Thymus (tissue), 11 donors: ENCODE data around the gene KRTAP10-6. TPM values are rescaled to one million over a fixed set of nuclear protein-coding genes. Genes with fewer than 3 reads are reported as not detected.
"Not testable (repeated sequence)": the region's sequence is repeated elsewhere in the genome, so short reads cannot be mapped to it uniquely, and the experiment has no call there.

Experiments
- DNase-seq, 9 donors: peaks; one replicate each; pipeline ENCODE4 v3.0.0-alpha.2; 2013; ENCODE audit warnings: low spot score in 9 of 9, low read depth in 6 of 9, missing footprints in 1 of 9
- H3K27ac ChIP-seq, 2 donors: one replicate each; pipeline ENCODE4 v1.5.1; 2013; ENCODE audit warnings: control low read depth in 1 of 2, low read depth in 1 of 2, low read length in 1 of 2, mild to moderate bottlenecking in 1 of 2, moderate library complexity in 1 of 2
- H3K27me3 ChIP-seq, 2 donors: one replicate each; pipeline ENCODE4 v1.5.1; 2013; ENCODE audit warnings: low read length in 1 of 2; ENCODE audit not compliant: control insufficient read depth in 2 of 2, insufficient read depth in 1 of 2
- H3K36me3 ChIP-seq, 2 donors: one replicate each; pipeline ENCODE4 v1.5.1; 2013; ENCODE audit warnings: low read length in 1 of 2, mild to moderate bottlenecking in 1 of 2, moderate library complexity in 1 of 2; ENCODE audit not compliant: control insufficient read depth in 2 of 2, insufficient read depth in 2 of 2
- H3K4me1 ChIP-seq, 2 donors: one replicate each; pipeline ENCODE4 v1.5.1; 2013; ENCODE audit warnings: low read length in 2 of 2; ENCODE audit not compliant: control insufficient read depth in 2 of 2, insufficient read depth in 2 of 2
- H3K4me3 ChIP-seq, 2 donors: one replicate each; pipeline ENCODE4 v1.5.1; 2013; ENCODE audit warnings: low read length in 2 of 2, control low read depth in 1 of 2, mild to moderate bottlenecking in 1 of 2
- H3K9me3 ChIP-seq, 2 donors: one replicate each; pipeline ENCODE4 v1.5.1; 2013; ENCODE audit warnings: low read length in 1 of 2, mild to moderate bottlenecking in 1 of 2; ENCODE audit not compliant: control insufficient read depth in 2 of 2, insufficient read depth in 1 of 2
- WGBS: extraction: QIAGEN DNeasy Blood & Tissue Kit; methylation state at CpG from one replicate; pipeline ENCODE4 v1.1.7; 2013; 5-methylcytosine and 5-hydroxymethylcytosine counted together
- polyA plus RNA-seq: library from polyadenylated mRNA; stranded (reverse); fragments of 200-250 nt; gene quantifications from one replicate; pipeline ENCODE4 v1.2.3, GENCODE V29; 2013
- total RNA-seq: library from RNA; stranded (reverse); fragments of 120-200 nt; gene quantifications from one replicate; pipeline ENCODE4 v1.2.4, GENCODE V29; 2013
- donor health status: healthy.

The KRTAP10-6 gene
- total and polyA plus RNA-seq, 2 donors, result not detected

DNA sequence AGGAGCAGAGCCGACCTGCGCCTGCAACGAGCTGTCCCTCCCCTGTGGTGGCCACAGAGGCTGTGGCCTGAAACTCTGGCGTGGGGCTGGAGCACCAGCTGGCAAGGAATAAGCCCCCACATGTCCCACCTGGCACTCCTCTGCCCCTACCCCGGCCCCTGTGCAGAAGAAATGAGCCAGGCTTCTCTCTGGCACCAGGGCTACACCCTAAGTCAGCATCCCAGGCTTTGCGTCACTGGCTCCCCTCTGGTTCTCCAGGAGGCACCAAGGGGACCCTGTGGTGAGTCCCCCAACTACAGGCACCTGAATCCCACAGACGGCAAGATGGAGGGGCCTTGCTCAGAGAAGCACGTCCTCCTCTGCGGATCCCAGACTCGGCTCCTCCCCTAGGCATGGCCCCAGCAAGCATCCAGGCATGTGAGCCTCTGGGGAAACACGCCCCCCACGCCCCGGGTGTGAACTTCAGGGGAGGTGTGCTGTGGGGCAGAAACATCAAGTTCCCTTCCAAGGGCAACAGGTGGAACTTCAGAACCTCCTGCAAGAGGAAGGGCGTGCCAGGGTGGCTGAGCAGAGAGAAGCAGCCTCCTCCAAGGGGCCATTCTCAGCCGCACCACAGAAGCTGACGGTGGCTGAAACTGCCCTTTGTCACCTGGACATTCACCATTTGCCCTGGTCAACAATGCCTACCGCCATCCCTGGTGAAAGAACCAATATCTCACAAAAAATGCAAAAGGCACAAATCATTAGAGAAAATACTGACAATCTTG is 11.0 kb upstream of the KRTAP10-6 start:
- Histone ChIP-seq H3K9me3 (peaks cover 0 to 2% of the 10 kb centered on the region in 2 donors), H3K4me1 (no peaks in the 10 kb centered on the region), H3K27me3 (no peaks in the 10 kb centered on the region), H3K4me3 (no peak overlapping the region), H3K36me3 (no peaks in the 10 kb centered on the region), H3K27ac (no peak overlapping the region)
- no peak for DNase-seq
- WGBS, result 72% methylated on average over 17 of the region's 17 CpGs

DNA sequence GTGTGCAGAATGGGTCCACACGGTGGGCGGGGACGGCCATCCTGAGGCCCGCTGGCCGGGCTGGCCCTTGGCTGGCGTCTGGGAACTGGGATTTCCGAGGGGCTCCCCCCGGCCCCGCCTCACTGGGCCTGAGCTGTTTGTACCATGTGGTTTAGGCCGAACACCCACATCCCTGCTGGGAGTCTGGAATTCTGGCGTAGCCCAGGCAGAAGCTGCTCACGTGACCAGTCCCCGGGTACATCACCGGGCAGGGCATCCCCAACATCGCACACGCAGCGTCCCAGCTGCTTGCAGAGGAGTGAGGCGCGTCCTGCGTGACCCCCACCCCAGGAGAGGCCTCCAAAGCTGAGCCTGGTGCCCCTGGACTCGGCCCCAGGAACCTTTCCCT is 10.2 kb upstream of the KRTAP10-6 start:
- H3K4me1 ChIP-seq, result no peaks in the 10 kb centered on the region
- no peak for DNase-seq
- 88% methylated on average over 21 of the region's 21 CpGs for WGBS
- no peak overlapping the region for H3K4me3 ChIP-seq
- no peaks in the 10 kb centered on the region for H3K27me3 ChIP-seq
- H3K9me3 ChIP-seq, result peaks cover 0 to 2% of the 10 kb centered on the region in 2 donors
- no peaks in the 10 kb centered on the region for H3K36me3 ChIP-seq
- H3K27ac ChIP-seq, result no peak overlapping the region

DNA sequence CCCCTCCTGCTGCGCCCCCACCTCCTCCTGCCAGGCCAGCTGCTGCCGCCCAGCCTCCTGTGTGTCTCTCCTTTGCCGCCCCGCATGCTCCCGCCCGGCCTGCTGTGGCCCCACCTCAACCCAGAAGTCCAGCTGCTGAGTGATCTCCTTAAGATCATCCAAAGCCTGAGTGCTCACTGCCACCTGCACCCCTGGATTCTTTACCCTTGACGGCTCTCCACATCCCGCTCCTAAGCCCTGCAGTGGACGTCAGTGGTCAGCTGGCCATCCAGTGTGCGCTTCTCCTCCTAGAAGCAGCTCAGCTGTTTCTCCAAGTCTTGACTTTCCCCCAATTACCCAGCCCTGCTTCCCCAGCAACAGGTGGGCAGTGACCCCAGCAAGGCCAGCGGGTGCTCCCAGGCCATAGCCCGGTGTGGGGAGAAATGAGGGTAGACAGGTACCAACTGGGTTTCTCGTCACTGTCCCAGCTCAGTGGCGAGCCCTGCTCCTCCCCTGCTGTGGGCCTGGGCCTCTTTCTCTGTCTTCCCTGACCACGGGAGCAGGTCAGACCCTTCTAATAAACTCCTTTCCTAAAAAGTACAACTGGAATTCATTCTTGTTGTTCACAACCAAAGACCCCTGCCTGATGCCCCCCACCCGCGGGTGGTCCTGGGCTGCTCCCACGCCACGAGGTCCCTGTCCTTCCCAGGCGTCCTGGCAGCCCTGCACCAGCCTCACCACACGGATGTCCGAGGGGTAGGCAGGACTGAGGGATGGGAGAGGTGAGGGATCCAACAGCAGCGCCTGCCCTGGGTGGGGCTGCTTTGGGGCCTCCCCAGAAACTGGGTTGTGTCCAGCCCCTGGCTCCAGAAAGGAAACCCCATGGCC is 9.5 kb upstream of the KRTAP10-6 start:
- Histone ChIP-seq H3K4me3 (no peak overlapping the region), H3K9me3 (peaks cover 0 to 2% of the 10 kb centered on the region in 2 donors), H3K27me3 (no peaks in the 10 kb centered on the region), H3K36me3 (no peaks in the 10 kb centered on the region), H3K27ac (no peak overlapping the region), H3K4me1 (no peaks in the 10 kb centered on the region)
- no peak for DNase-seq
- WGBS, result 85% methylated on average over 23 of the region's 23 CpGs

DNA sequence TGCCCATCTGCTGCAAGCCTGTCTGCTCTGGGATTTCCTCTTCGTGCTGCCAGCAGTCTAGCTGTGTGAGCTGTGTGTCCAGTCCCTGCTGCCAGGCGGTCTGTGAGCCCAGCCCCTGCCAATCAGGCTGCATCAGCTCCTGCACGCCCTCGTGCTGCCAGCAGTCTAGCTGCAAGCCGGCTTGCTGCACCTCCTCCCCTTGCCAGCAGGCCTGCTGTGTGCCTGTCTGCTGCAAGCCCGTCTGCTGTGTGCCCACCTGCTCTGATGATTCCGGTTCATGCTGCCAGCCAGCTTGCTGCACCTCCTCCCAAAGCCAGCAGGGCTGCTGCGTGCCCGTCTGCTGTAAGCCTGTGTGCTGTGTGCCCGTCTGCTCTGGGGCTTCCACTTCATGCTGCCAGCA is 8.8 kb upstream of the KRTAP10-6 start:
- not testable (repeated sequence) for H3K27ac ChIP-seq, H3K4me1 ChIP-seq, DNase-seq, H3K9me3 ChIP-seq, H3K4me3 ChIP-seq, H3K27me3 ChIP-seq, H3K36me3 ChIP-seq
- whole genome bisulfite sequencing, result 82% methylated on average over 10 of the region's 10 CpGs

DNA sequence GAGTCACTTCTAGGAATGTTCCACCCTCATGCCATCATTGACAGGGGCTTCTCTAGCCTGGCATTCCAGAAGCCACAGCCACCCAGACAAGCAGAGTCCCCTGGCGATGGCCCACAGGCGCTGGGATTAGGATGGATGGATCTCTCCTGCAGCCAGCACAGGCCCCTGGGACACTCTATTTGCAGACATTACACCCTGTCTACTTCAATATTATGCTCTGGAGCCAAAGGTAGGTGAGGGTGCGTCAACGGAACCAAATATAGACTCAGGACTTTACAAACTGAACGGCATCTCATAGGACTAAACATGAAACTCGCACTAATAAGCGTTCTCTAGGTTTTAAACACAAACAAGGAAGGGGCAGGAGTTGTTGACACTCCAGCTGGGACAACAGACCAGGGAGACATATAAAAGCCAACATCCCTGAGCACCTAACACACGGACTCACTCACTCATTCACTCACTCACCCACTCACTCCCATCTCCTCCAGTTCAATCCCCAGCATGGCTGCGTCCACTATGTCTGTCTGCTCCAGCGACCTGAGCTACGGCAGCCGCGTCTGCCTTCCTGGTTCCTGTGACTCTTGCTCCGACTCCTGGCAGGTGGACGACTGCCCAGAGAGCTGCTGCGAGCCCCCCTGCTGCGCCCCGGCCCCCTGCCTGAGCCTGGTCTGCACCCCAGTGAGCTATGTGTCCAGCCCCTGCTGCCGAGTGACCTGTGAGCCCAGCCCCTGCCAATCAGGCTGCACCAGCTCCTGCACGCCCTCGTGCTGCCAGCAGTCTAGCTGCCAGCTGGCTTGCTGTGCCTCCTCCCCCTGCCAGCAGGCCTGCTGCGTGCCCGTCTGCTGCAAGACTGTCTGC is 8.0 kb upstream of the KRTAP10-6 start, which contains the start of gene KRTAP10-7:
Gene KRTAP10-7, plus strand, starts transcription at position 480 of the 861 bp plus-strand sequence. Its CDS starts 25 bp downstream, at position 505.
- H3K27ac ChIP-seq, H3K27me3 ChIP-seq, H3K9me3 ChIP-seq, DNase-seq, H3K4me3 ChIP-seq, H3K36me3 ChIP-seq, H3K4me1 ChIP-seq: not testable (repeated sequence)
- WGBS, result 86% methylated on average over 23 of the region's 23 CpGs

DNA sequence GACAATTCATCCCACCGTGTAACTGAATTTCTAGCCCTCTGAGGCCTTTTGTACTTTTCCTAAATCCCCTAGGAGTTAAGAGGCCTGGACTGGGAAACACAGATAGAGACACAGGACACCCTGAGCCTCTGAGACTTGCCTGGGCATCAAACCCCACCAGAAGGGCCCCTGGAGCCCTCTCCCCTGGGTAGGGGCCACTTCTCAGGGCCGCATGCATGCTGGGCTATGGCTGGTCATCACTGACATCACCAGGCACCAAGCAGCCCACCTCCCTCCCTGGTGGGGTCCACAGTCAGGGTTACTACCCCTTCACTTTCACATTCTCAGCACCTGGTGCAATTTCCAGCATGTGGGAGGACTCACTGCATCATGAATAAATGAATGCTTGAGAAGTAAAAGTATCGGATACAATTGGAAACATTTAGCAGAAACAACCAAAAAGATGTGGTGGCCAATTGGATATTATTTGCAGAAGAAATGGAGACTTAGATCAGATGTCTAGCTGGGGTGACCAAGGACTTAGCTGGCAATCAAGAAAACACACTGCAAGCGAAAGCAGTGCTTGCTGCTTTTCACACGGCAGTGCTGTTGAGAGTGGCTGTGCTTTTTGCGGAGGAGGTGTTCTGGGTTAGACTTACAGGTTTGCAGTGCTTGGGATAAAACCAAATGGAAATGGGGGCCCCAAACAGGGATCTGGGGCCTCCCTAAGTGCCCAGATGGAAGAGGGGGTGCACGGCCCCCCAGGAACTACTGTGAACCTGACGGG is 7.1 kb upstream of the KRTAP10-6 start:
- no peaks in the 10 kb centered on the region for H3K4me1 ChIP-seq
- DNase-seq, result no peak
- H3K4me3 ChIP-seq, result no peak overlapping the region
- no peak overlapping the region for H3K27ac ChIP-seq
- peaks cover 0 to 2% of the 10 kb centered on the region in 2 donors for H3K9me3 ChIP-seq
- WGBS, result 92% methylated on average over 8 of the region's 8 CpGs
- no peaks in the 10 kb centered on the region for H3K27me3 ChIP-seq
- H3K36me3 ChIP-seq, result no peaks in the 10 kb centered on the region

DNA sequence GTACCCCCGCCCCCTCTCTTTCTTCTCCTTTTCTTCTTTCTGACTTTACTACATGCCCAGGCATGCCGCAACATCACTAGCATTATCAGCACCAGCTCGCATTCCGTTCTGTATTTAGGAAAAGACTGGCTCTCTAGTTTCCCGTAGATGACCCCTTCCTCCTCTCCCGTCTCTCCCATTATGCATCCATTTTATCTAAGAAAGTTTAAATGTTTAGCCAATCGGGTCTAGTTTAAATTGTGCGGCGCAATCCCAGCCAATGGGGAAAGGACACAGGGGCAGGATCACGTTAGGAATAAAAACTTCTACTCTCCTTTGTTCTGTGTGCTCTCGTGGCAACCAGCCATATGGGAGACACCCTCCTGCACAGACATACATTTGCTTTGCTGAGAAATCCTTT is 5.8 kb upstream of the KRTAP10-6 start:
- H3K36me3 ChIP-seq, result no peaks in the 10 kb centered on the region
- DNase-seq, result no peak
- H3K4me3 ChIP-seq, result no peak overlapping the region
- H3K27me3 ChIP-seq, result peaks cover 0 to under 1% of the 10 kb centered on the region in 2 donors
- peaks cover 0 to 2% of the 10 kb centered on the region in 2 donors for H3K4me1 ChIP-seq
- no peak overlapping the region for H3K27ac ChIP-seq
- no peaks in the 10 kb centered on the region for H3K9me3 ChIP-seq
- WGBS, result 86% methylated on average over 11 of the region's 11 CpGs

DNA sequence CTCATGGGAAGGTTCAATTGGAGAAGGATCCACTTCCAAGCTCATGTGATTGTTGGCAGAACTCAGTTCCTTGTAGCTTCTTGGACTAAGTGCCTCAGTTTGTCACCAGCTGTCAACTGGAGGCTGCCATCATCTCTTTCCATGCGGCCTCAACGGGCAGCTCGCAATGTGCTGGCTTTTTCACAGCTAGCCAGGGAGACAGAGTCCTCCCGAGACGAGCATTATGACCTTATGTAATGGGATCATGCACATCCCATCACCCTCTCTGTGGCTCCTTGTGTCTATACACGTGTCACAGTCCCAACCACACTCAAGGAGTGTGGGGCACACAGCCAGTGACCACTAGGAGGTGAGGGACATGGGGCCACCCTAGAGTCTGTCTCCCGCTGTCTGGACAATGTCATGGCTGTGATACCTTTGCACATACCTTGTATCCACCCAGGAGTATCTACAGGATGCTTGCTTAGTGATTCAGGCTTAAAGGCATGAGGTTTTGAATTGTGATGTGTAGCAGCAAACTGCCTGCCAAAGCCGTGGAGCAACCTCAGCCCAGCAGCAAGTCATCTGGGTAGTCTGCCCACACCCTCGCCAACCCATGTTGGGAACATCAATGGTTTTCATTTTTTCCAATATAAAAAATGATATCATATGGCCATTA is 3.9 kb upstream of the KRTAP10-6 start:
- Histone ChIP-seq H3K27me3 (peaks cover 0 to 6% of the 10 kb centered on the region in 2 donors), H3K9me3 (no peaks in the 10 kb centered on the region), H3K4me3 (no peak overlapping the region), H3K27ac (no peak overlapping the region), H3K36me3 (no peaks in the 10 kb centered on the region), H3K4me1 (peaks cover 0 to 2% of the 10 kb centered on the region in 2 donors)
- no peak for DNase-seq
- 88% methylated on average over 9 of the region's 9 CpGs for WGBS
